Small intestine (tissue), 16 donors: ENCODE measurements around the gene OLFM2. TPM values are rescaled to one million over a fixed set of nuclear protein-coding genes. Genes with fewer than 3 reads are reported as not detected.

ENCODE experiments used
- DNase-seq, 2 donors: peaks; one replicate each; pipeline versions ENCODE4 v3.0.0 to v3.0.0-alpha.2; 2013
- FAIRE-seq: peaks from 2 replicates; lab custom pipeline; 2012; peaks lifted over from hg19 to GRCh38; lab: Jason Lieb, UNC
- H3K27ac ChIP-seq, 3 donors: one replicate each; pipeline ENCODE4 v1.5.1; 2013; ENCODE audit warnings: low read length in 2 of 3, mild to moderate bottlenecking in 2 of 3, control low read depth in 1 of 3, inconsistent platforms in 1 of 3, low read depth in 1 of 3, moderate library complexity in 1 of 3
- H3K27me3 ChIP-seq, 3 donors: one replicate each; pipeline ENCODE4 v1.6.1; 2013; ENCODE audit warnings: low read length in 3 of 3, inconsistent platforms in 1 of 3; ENCODE audit not compliant: control insufficient read depth in 3 of 3, insufficient read depth in 3 of 3
- H3K36me3 ChIP-seq, 3 donors: one replicate each; pipeline ENCODE4 v1.6.1; 2013; ENCODE audit warnings: low read length in 3 of 3, inconsistent platforms in 1 of 3, low read depth in 1 of 3, mild to moderate bottlenecking in 1 of 3, moderate library complexity in 1 of 3; ENCODE audit not compliant: control insufficient read depth in 3 of 3, insufficient read depth in 2 of 3
- H3K4me1 ChIP-seq, 3 donors: one replicate each; pipeline ENCODE4 v1.6.1; 2013; ENCODE audit warnings: low read length in 2 of 3, inconsistent platforms in 1 of 3, low read depth in 1 of 3, mild to moderate bottlenecking in 1 of 3, moderate library complexity in 1 of 3; ENCODE audit not compliant: control insufficient read depth in 3 of 3, insufficient read depth in 2 of 3
- H3K4me3 ChIP-seq, 3 donors: one replicate each; pipeline ENCODE4 v1.5.1; 2013; ENCODE audit warnings: low read length in 3 of 3, control low read depth in 1 of 3, inconsistent platforms in 1 of 3, low read depth in 1 of 3, mild to moderate bottlenecking in 1 of 3, moderate library complexity in 1 of 3
- H3K9me3 ChIP-seq, 2 donors: one replicate each; pipeline ENCODE4 v1.6.1; 2013; ENCODE audit warnings: low read depth in 1 of 2, low read length in 1 of 2; ENCODE audit not compliant: control insufficient read depth in 2 of 2, insufficient read depth in 1 of 2
- WGBS, 3 donors: extraction: QIAGEN DNeasy Blood & Tissue Kit; methylation state at CpG; one replicate each; pipeline ENCODE4 v1.1.7; 2013; 5-methylcytosine and 5-hydroxymethylcytosine counted together
- long read RNA-seq, 10 donors: transcript quantifications; one replicate each; lab custom pipeline, GENCODE V29; 2026
- polyA plus RNA-seq, 4 donors: library from polyadenylated mRNA; stranded (reverse) in 3 of 4; unstranded in 1 of 4; fragments of 200-250 nt in 3 of 4; fragments of 120-200 nt in 1 of 4; gene quantifications; one replicate each; pipeline versions ENCODE4 v1.2.1 to v1.2.3, GENCODE V29; 2013
- donor health status: healthy with polysubstance abuse.
- donor health status: control.
- donor health status: control.
- donor health status: Bipolar disorder and iron deficiency.
- donor health status: healthy.

Gene OLFM2
- polyA plus RNA-seq = 1 to 10 TPM in 2 of 4 donors, under 1 TPM in 2; 0.45 to 8.4 (median 1.9) TPM
- long read RNA-seq, donor 1 = 0 reads
- long read RNA-seq, donor 2, partial matches to known transcripts = 0 of 3 reads
- long read RNA-seq, donor 2, other reads (novel, unspliced or antisense) = 0 of 3 reads
- long read RNA-seq, donor 3, partial matches to known transcripts = 0 of 3 reads
- long read RNA-seq, donor 3, other reads (novel, unspliced or antisense) = 0 of 3 reads
- long read RNA-seq, donor 4 = 0 reads
- long read RNA-seq, donor 5 = 0 reads
- long read RNA-seq, donor 6, partial matches to known transcripts = 0 of 2 reads
- long read RNA-seq, donor 6, other reads (novel, unspliced or antisense) = 0 of 2 reads
- long read RNA-seq, donor 7, partial matches to known transcripts = 0 of 1 reads
- long read RNA-seq, donor 7, other reads (novel, unspliced or antisense) = 0 of 1 reads
- long read RNA-seq, donor 8, partial matches to known transcripts = 0 of 2 reads
- long read RNA-seq, donor 8, other reads (novel, unspliced or antisense) = 0 of 2 reads
- long read RNA-seq, donor 9, transcript OLFM2-201 (6 exons, 2,019 nt) = major isoform, 5 of 6 reads
- long read RNA-seq, donor 9, partial matches to known transcripts = 0 of 6 reads
- long read RNA-seq, donor 9, other reads (novel, unspliced or antisense) = 0 of 6 reads
- long read RNA-seq, donor 10, transcript OLFM2-201 (6 exons, 2,019 nt) = major isoform, 8 of 10 reads
- long read RNA-seq, donor 10, partial matches to known transcripts = 0 of 10 reads
- long read RNA-seq, donor 10, other reads (novel, unspliced or antisense) = 0 of 10 reads

DNA sequence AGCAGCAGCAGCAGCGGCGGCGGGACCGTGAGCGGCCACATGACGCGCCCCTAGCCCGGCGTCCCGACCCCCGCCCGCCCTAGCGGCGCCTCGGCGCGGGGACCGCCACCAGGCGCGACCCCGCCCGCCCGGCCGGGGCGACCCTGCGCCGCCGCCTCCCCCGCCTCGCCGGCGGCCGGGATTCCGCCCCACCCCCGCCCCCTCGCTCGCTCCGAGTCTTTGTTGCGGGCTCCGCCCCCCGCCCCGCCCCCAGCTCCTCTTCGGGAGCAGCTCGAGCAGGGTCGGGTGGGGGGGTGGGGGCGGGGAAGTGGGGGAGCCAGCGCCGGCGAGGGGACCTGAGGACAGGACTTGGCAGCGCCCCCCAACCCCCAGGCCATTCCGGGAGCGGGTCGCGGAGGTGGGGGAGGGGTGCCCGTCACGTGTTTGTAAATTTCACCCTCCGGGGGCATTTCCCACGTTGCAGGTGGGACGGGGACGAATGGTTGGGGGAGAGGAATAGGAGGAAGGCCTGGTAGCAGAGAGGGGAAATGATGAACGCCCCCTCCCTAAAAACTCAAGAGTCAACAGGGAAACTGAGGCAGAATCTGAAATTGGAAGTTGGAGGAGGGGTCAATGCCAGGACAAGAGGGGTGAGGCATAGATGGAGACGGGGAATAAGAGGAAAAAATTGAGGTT, at the start of gene OLFM2:
Gene OLFM2 (minus strand): TSS at position 190 of the 675 bp plus-strand sequence. CDS start 149 bp downstream, at position 41.
- peaks cover 0 to 30% (median 17%) of the 10 kb centered on the region in 3 donors for H3K27me3 ChIP-seq
- peak within 1 kb of the TSS in 2 of 3 donors; percentile 22 to 35 for H3K4me3 ChIP-seq
- no peaks in the 10 kb centered on the region for H3K9me3 ChIP-seq
- H3K27ac ChIP-seq = no peak within 1 kb of the TSS
- DNase-seq (no peak), FAIRE-seq (no peak)
- H3K4me1 ChIP-seq = peaks cover 0 to 2% (median 0%) of the 10 kb centered on the region in 3 donors
- H3K36me3 ChIP-seq = no peaks in the 10 kb centered on the region
- WGBS, 3 donors = 1 to 4% (median 1%) methylated on average over 17 to 62 of the region's 62 CpGs

- FAIRE-seq = no peak
- no peaks in the 10 kb centered on the region for H3K4me1 ChIP-seq
- H3K27ac ChIP-seq = no peak overlapping the region
- H3K4me3 ChIP-seq = no peak overlapping the region
- no peaks in the 10 kb centered on the region for H3K27me3 ChIP-seq
- 74 to 86% (median 85%) methylated on average over 8 of the region's 8 CpGs for WGBS, 3 donors
- no peak for DNase-seq
- no peaks in the 10 kb centered on the region for H3K36me3 ChIP-seq
- no peaks in the 10 kb centered on the region for H3K9me3 ChIP-seq
Measured at GRCh38 chr19:9981406-9982260, 45.3 kb upstream of the OLFM2 start.

DNA sequence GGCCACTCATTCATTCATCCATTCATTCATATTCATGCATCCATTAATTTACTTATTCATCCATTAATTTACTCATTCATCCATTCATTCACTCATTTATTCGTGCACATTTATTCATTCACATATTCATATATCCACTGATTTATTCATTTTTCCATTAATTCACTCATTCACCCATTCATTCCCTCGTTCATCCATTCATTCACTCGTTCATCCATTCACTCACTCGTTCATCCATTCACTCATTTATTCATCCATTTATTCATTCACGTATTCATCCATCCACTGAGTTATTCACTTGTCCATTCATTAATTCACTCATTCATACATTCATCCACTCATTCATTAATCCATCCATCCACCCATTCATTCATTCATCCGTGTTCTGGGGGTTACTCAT, 35.8 kb upstream of the OLFM2 start:
- 79 to 85% (median 82%) methylated on average over 6 of the region's 6 CpGs for WGBS, 3 donors

GRCh38 chr19:9971166-9971897, 35.0 kb upstream of the OLFM2 start:
- no peak for FAIRE-seq
- 67 to 70% (median 67%) methylated on average over 15 of the region's 15 CpGs for WGBS, 3 donors
- no peaks in the 10 kb centered on the region for H3K36me3 ChIP-seq
- H3K27ac ChIP-seq = no peak overlapping the region
- no peaks in the 10 kb centered on the region for H3K4me1 ChIP-seq
- DNase-seq = no peak
- H3K9me3 ChIP-seq = no peaks in the 10 kb centered on the region
- no peak overlapping the region for H3K4me3 ChIP-seq
- H3K27me3 ChIP-seq = peaks cover 0 to 15% (median 0%) of the 10 kb centered on the region in 3 donors

More for the DNA sequence above, 35.8 kb upstream of the OLFM2 start:
- Histone ChIP-seq H3K4me3 (no peak overlapping the region), H3K9me3 (no peaks in the 10 kb centered on the region), H3K27ac (no peak overlapping the region), H3K4me1 (no peaks in the 10 kb centered on the region), H3K36me3 (no peaks in the 10 kb centered on the region), H3K27me3 (peaks cover 0 to 11% (median 0%) of the 10 kb centered on the region in 3 donors)
- FAIRE-seq = no peak
- DNase-seq = no peak

GRCh38 chr19:9970481-9970880, 34.2 kb upstream of the OLFM2 start:
- H3K4me1 ChIP-seq = no peaks in the 10 kb centered on the region
- no peak overlapping the region for H3K4me3 ChIP-seq
- no peaks in the 10 kb centered on the region for H3K9me3 ChIP-seq
- no peaks in the 10 kb centered on the region for H3K36me3 ChIP-seq
- no peak overlapping the region for H3K27ac ChIP-seq
- WGBS, 3 donors = 71 to 80% (median 74%) methylated on average over 8 of the region's 8 CpGs
- peaks cover 0 to 23% (median 2%) of the 10 kb centered on the region in 3 donors for H3K27me3 ChIP-seq
- no peak for DNase-seq
- no peak for FAIRE-seq

DNA sequence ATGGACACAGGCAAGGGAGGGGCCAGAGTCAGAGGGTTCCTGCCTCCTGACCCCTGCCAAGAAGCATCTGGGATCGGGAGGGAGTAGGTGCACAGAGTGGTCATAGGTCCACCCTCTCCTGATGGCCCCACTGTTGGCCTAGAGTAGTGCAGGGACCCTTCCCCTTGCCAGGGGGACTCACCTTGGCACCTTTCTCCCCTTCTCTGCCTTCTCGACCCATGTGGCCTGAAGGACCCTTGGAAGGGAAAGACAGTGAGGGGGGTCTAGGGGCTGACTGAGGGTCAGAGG, 33.3 kb upstream of the OLFM2 start:
- no peaks in the 10 kb centered on the region for H3K36me3 ChIP-seq
- DNase-seq (no peak), FAIRE-seq (no peak)
- H3K27me3 ChIP-seq = peaks cover 0 to 23% (median 2%) of the 10 kb centered on the region in 3 donors
- 64 to 79% (median 79%) methylated on average over 1 to 2 of the region's 2 CpGs for WGBS, 3 donors
- H3K9me3 ChIP-seq = no peaks in the 10 kb centered on the region
- no peaks in the 10 kb centered on the region for H3K4me1 ChIP-seq
- no peak overlapping the region for H3K27ac ChIP-seq
- H3K4me3 ChIP-seq = no peak overlapping the region

DNA sequence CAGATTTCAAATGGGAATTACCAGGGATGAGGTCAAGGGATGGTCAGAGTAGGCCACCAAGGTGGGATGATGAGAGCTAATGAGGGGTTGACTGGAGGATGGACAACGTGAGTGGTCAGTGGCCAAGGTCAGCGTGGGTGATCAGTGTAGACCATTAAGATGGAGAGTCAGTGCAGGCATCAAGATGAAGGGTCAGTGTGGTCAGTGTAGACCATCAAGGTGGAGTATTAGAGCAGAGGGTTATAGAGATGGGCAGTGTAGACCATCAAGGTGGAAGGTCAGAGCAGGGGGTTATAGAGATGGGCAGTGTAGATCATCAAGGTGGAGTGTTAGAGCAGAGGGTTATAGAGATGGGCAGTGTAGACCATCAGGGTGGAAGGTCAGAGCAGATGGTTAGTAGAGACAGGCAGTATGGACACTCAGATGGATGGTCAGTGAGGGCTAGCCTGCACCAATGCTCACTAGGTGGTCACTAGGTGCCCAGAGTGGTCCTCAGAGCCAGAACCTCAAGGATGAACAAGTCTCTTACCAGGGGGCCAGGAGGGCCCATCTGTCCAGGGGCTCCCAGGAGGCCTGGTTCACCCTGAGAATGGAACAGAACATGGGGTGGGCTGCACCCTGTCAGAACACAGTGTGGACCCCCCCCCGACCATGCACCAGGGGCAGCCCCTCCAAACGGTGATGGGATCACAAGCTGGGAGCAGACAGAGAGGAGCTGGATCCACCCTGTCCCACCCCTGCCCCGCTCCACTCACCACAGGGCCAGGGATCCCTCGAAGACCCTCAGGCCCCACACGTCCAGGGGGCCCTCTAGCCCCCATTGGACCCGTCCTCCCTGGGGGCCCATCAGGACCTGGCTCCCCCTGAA, 32.7 kb upstream of the OLFM2 start:
- FAIRE-seq (no peak), DNase-seq (no peak)
- Histone ChIP-seq H3K27me3 (peaks cover 0 to 23% (median 2%) of the 10 kb centered on the region in 3 donors), H3K27ac (no peak overlapping the region), H3K4me1 (no peaks in the 10 kb centered on the region), H3K9me3 (no peaks in the 10 kb centered on the region), H3K4me3 (no peak overlapping the region), H3K36me3 (no peaks in the 10 kb centered on the region)
- 46 to 76% (median 59%) methylated on average over 8 of the region's 8 CpGs for WGBS, 3 donors
